Muscle of leg (tissue), 11 donors: Measurements from ENCODE around the gene RFPL2. TPM values are rescaled to one million over a fixed set of nuclear protein-coding genes. Genes with fewer than 3 reads are reported as not detected.
A peak's percentile ranks its signal among the peaks of the same experiment; 100 is the strongest.
"Not testable (repeated sequence)": the region's sequence is repeated elsewhere in the genome, so short reads cannot be mapped to it uniquely, and the experiment has no call there.

Experiments used
- DNase-seq: peaks from one replicate; pipeline ENCODE4 v3.0.0; 2013
- H3K27ac ChIP-seq: one replicate; pipeline ENCODE4 v1.5.1; 2013; ENCODE audit warnings: mild to moderate bottlenecking, low read length, control low read depth
- H3K27me3 ChIP-seq: one replicate; pipeline ENCODE4 v1.6.1; 2013; ENCODE audit warnings: low read length; ENCODE audit not compliant: control insufficient read depth, insufficient read depth
- H3K36me3 ChIP-seq: one replicate; pipeline ENCODE4 v1.6.1; 2013; ENCODE audit warnings: low read length; ENCODE audit not compliant: control insufficient read depth, insufficient read depth
- H3K4me1 ChIP-seq: one replicate; pipeline ENCODE4 v1.6.1; 2013; ENCODE audit warnings: low read length; ENCODE audit not compliant: control insufficient read depth, insufficient read depth
- H3K4me3 ChIP-seq: one replicate; pipeline ENCODE4 v1.5.1; 2013; ENCODE audit warnings: low read length, control low read depth
- H3K9me3 ChIP-seq: replicated peaks from 2 replicates; pipeline ENCODE4 v1.6.1; 2013; ENCODE audit warnings: low read depth, low read length; ENCODE audit not compliant: control insufficient read depth
- WGBS: methylation state at CpG from one replicate; pipeline ENCODE4 v1.1.5; 2013; ENCODE audit warnings: missing lambda C conversion rate; ENCODE audit not compliant: insufficient coverage; 5-methylcytosine and 5-hydroxymethylcytosine counted together
- polyA plus RNA-seq, 8 donors: library from polyadenylated mRNA; unstranded; fragments of 120-200 nt; gene quantifications; one replicate each; pipeline versions ENCODE4 v1.2.1 to v1.2.3, GENCODE V29; 2013; ENCODE audit warnings: inconsistent platforms in 1 of 8, low replicate concordance in 1 of 8; ENCODE audit not compliant: insufficient read length in 8 of 8, insufficient read depth in 1 of 8
- total RNA-seq: library from RNA; stranded (reverse); fragments of 120-200 nt; gene quantifications from one replicate; pipeline ENCODE4 v1.2.4, GENCODE V29; 2013

Gene RFPL2
- total and polyA plus RNA-seq, 9 donors = 0.10 to 0.28 (median 0.12) TPM; not detected in 6

GRCh38 chr22:32144496-32145274 is 60.2 kb downstream of the RFPL2 start:
- no peak overlapping the region for H3K4me3 ChIP-seq
- WGBS = 70% methylated on average over 2 of the region's 6 CpGs
- no peaks in the 10 kb centered on the region for H3K9me3 ChIP-seq
- no peaks in the 10 kb centered on the region for H3K36me3 ChIP-seq
- H3K27ac ChIP-seq = no peak overlapping the region
- H3K4me1 ChIP-seq = no peaks in the 10 kb centered on the region
- H3K27me3 ChIP-seq = peaks cover 1% of the 10 kb centered on the region
- peak; percentile 61 for DNase-seq

DNA sequence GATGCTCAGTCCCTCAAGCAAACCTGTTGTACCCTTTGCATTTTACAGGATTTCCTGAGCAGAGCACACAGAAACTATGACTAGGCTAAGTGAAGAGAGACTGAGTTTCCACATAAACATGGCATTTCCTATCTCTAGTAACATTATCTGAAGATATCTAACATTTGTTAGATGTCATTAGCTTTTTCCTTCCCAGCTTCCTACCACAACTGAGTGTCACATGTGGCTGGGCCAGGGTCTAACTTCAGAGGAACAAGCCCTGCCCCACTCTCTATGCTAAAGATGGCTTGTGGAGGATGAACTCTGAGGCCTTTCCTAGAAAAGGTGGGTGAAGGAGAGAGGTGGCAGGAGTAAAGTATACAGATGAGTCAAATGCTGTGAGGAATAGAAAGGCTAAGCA is 62.3 kb downstream of the RFPL2 start:
- H3K36me3 ChIP-seq = no peaks in the 10 kb centered on the region
- no peak overlapping the region for H3K27ac ChIP-seq
- H3K4me3 ChIP-seq = no peak overlapping the region
- no peak for DNase-seq
- H3K4me1 ChIP-seq = no peaks in the 10 kb centered on the region
- H3K9me3 ChIP-seq = no peaks in the 10 kb centered on the region
- peaks cover 2% of the 10 kb centered on the region for H3K27me3 ChIP-seq

DNA sequence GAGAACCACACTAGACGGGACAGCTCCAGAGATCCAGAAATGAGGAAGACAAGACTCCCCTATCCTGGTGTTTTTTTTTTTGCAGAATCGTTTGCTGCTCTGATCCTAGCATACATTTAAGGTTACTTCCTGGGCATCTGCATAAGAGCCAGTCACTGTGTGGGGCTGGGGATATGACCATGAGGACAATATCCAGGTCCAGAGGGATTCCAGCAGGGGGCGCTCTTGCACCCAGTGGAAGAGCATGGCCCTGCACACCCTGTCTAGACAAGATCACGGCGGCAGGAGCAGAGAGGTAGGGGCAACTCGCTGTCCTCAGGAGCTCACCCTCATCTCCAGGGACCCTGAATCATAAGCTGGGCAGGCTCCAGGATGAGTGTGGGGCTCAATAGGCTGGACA is 64.2 kb downstream of the RFPL2 start:
- not testable (repeated sequence) for H3K9me3 ChIP-seq, H3K27me3 ChIP-seq, H3K36me3 ChIP-seq, DNase-seq, H3K4me1 ChIP-seq, H3K27ac ChIP-seq, H3K4me3 ChIP-seq
- WGBS = no CpG with 5 or more reads among the region's 6 CpGs

Other genes with a start within 250 kb of the RFPL2 start
- gene SLC5A1, start 161.8 kb downstream of the RFPL2 start, total RNA-seq = 0.58 TPM
- gene SLC5A1, start 161.8 kb downstream of the RFPL2 start, polyA plus RNA-seq = 10 to 100 TPM in 1 of 8 donors, 1 to 10 TPM in 7; 3.3 to 16.1 (median 3.8) TPM
- not detected for gene C22orf42, start 45.8 kb downstream of the RFPL2 start, total RNA-seq
- not detected for gene C22orf42, start 45.8 kb downstream of the RFPL2 start, polyA plus RNA-seq
- gene SLC5A4, start 50.3 kb upstream of the RFPL2 start, total RNA-seq = 0.49 TPM
- gene SLC5A4, start 50.3 kb upstream of the RFPL2 start, polyA plus RNA-seq = under 1 TPM; 0.19 to 0.96 (median 0.56) TPM
- not detected for gene RFPL3, start 152.8 kb upstream of the RFPL2 start, total RNA-seq
- under 1 TPM in 1 of 8 donors, not detected in 7; 0.35 TPM for gene RFPL3, start 152.8 kb upstream of the RFPL2 start, polyA plus RNA-seq
- gene RTCB, start 207.2 kb upstream of the RFPL2 start, total RNA-seq = 74.5 TPM
- 10 to 100 TPM; 53.9 to 72.4 (median 60.8) TPM for gene RTCB, start 207.2 kb upstream of the RFPL2 start, polyA plus RNA-seq